ENCODE measurements around the gene SHROOM3.

The SHROOM3 gene

GRCh38 chr4:76624931-76625715 lies 190.1 kb downstream of the SHROOM3 start:
- no peak for TF ChIP-seq GATA3 (IDR thresholded peaks at IDR 0.05; ENCODE audit: low read depth, low read length)
- no peak for TF ChIP-seq GATA2 (IDR thresholded peaks at IDR 0.05; ENCODE audit: low read depth, low read length)

- TF ChIP-seq GATA2 (IDR thresholded peaks at IDR 0.05; ENCODE audit: low read depth, low read length): no peak
- TF ChIP-seq GATA3 (IDR thresholded peaks at IDR 0.05; ENCODE audit: low read depth, low read length): no peak
Measured at GRCh38 chr4:76626686-76627465, 191.8 kb downstream of the SHROOM3 start.

GRCh38 chr4:76628251-76628650 lies 193.2 kb downstream of the SHROOM3 start:
- TF ChIP-seq GATA2 (IDR thresholded peaks at IDR 0.05; ENCODE audit: low read depth, low read length) (no peak), GATA3 (IDR thresholded peaks at IDR 0.05; ENCODE audit: low read depth, low read length) (no peak)

- TF ChIP-seq GATA3 (IDR thresholded peaks at IDR 0.05; ENCODE audit: low read depth, low read length): no peak
- no peak for TF ChIP-seq GATA2 (IDR thresholded peaks at IDR 0.05; ENCODE audit: low read depth, low read length)
Measured at GRCh38 chr4:76630741-76631140, 195.7 kb downstream of the SHROOM3 start.

GRCh38 chr4:76634220-76634619 lies 199.2 kb downstream of the SHROOM3 start:
- TF ChIP-seq GATA2 (IDR thresholded peaks at IDR 0.05; ENCODE audit: low read depth, low read length): no peak
- TF ChIP-seq GATA3 (IDR thresholded peaks at IDR 0.05; ENCODE audit: low read depth, low read length): no peak

- TF ChIP-seq GATA3 (IDR thresholded peaks at IDR 0.05; ENCODE audit: low read depth, low read length) (peak; percentile 74), GATA2 (IDR thresholded peaks at IDR 0.05; ENCODE audit: low read depth, low read length) (peak; percentile 65; the same call in 1 of the 2 replicates)
Measured at GRCh38 chr4:76637712-76638361, 202.8 kb downstream of the SHROOM3 start.

GRCh38 chr4:76639288-76639687 lies 204.3 kb downstream of the SHROOM3 start:
- no peak for TF ChIP-seq GATA3 (IDR thresholded peaks at IDR 0.05; ENCODE audit: low read depth, low read length)
- no peak for TF ChIP-seq GATA2 (IDR thresholded peaks at IDR 0.05; ENCODE audit: low read depth, low read length)

- no peak for TF ChIP-seq GATA2 (IDR thresholded peaks at IDR 0.05; ENCODE audit: low read depth, low read length)
- TF ChIP-seq GATA3 (IDR thresholded peaks at IDR 0.05; ENCODE audit: low read depth, low read length): no peak
Measured at GRCh38 chr4:76640353-76640910, 205.4 kb downstream of the SHROOM3 start.

- TF ChIP-seq GATA2 (IDR thresholded peaks at IDR 0.05; ENCODE audit: low read depth, low read length) (no peak), GATA3 (IDR thresholded peaks at IDR 0.05; ENCODE audit: low read depth, low read length) (no peak)
Measured at GRCh38 chr4:76641351-76641750, 206.3 kb downstream of the SHROOM3 start.

GRCh38 chr4:76641758-76642157 lies 206.7 kb downstream of the SHROOM3 start:
- TF ChIP-seq GATA3 (IDR thresholded peaks at IDR 0.05; ENCODE audit: low read depth, low read length): no peak
- TF ChIP-seq GATA2 (IDR thresholded peaks at IDR 0.05; ENCODE audit: low read depth, low read length): no peak

GRCh38 chr4:76644831-76645485 lies 209.9 kb downstream of the SHROOM3 start:
- TF ChIP-seq GATA3 (IDR thresholded peaks at IDR 0.05; ENCODE audit: low read depth, low read length): no peak
- TF ChIP-seq GATA2 (IDR thresholded peaks at IDR 0.05; ENCODE audit: low read depth, low read length): no peak

- TF ChIP-seq GATA3 (IDR thresholded peaks at IDR 0.05; ENCODE audit: low read depth, low read length): no peak
- no peak for TF ChIP-seq GATA2 (IDR thresholded peaks at IDR 0.05; ENCODE audit: low read depth, low read length)
Measured at GRCh38 chr4:76649086-76649485, 214.1 kb downstream of the SHROOM3 start.

GRCh38 chr4:76651616-76652015 lies 216.6 kb downstream of the SHROOM3 start:
- TF ChIP-seq GATA3 (IDR thresholded peaks at IDR 0.05; ENCODE audit: low read depth, low read length): no peak
- no peak for TF ChIP-seq GATA2 (IDR thresholded peaks at IDR 0.05; ENCODE audit: low read depth, low read length)

Measured in SH-SY5Y (cell line).